HEK293 (cell line): ENCODE measurements around the gene COL15A1.

Source experiments
- CTCF ChIA-PET: fragments of 350-600 bp; formaldehyde crosslinking; extraction: SDS; loops from one replicate; lab custom pipeline; 2021; ENCODE audit warnings: antibody characterized with exemption; lab: Yijun Ruan, JAX
- POLR2A ChIA-PET: fragments of 300-600 bp; formaldehyde crosslinking; extraction: SDS; loops from one replicate; lab custom pipeline; 2020; ENCODE audit warnings: antibody characterized with exemption, inconsistent platforms; lab: Yijun Ruan, JAX
- H3K27ac ChIP-seq: fragments of 200-500 bp; sonication (Bioruptor generic); 2 replicates; pipeline ENCODE4 v1.5.1; 2014; ENCODE audit warnings: low read depth, low read length, control low read depth, inconsistent platforms; ENCODE audit errors: extremely low read depth
- H3K36me3 ChIP-seq, 2 experiments: fragments of 200-500 bp in 1 of 2; sonication (Bioruptor generic) in 1 of 2; 1 replicate in 1 of 2; 2 replicates in 1 of 2; pipeline ENCODE4 v1.5.1; 2014 to 2017; ENCODE audit warnings: inconsistent platforms in 2 of 2, low read length in 2 of 2; ENCODE audit not compliant: control insufficient read depth in 2 of 2, insufficient read depth in 1 of 2
- H3K4me1 ChIP-seq: fragments of 200-500 bp; sonication (Bioruptor generic); 2 replicates; pipeline ENCODE4 v1.5.1; 2014; ENCODE audit warnings: mild to moderate bottlenecking, low read length, inconsistent platforms; ENCODE audit not compliant: control insufficient read depth, insufficient read depth
- H3K4me3 ChIP-seq: 2 replicates; pipeline ENCODE4 v1.5.1; 2011; ENCODE audit warnings: low read depth, mild to moderate bottlenecking, control low read depth, low read length, moderate library complexity
- H3K9me3 ChIP-seq: fragments of 200-500 bp; sonication (Bioruptor generic); 2 replicates; pipeline ENCODE4 v1.5.1; 2014; ENCODE audit warnings: low read depth, low read length, inconsistent platforms; ENCODE audit not compliant: control insufficient read depth, insufficient read depth
- GLI4 ChIP-seq: fragments of 450-650 bp; formaldehyde crosslinking; IDR thresholded peaks from 2 replicates; pipeline ENCODE4 v1.5.1; 2016; ENCODE audit warnings: missing biosample characterization, missing genetic modification characterization
- HOXC10 ChIP-seq: sonication (generic); formaldehyde crosslinking; IDR thresholded peaks from 2 replicates; pipeline ENCODE4 v1.8.1; 2023; ENCODE audit warnings: mild to moderate bottlenecking, missing genetic modification reagents
- PRDM6 ChIP-seq: fragments of 450-650 bp; formaldehyde crosslinking; IDR thresholded peaks from 2 replicates; pipeline ENCODE4 v1.5.1; 2017; ENCODE audit warnings: missing biosample characterization, missing genetic modification characterization
- SP2 ChIP-seq: fragments of 450-650 bp; formaldehyde crosslinking; IDR thresholded peaks from 2 replicates; pipeline ENCODE4 v1.5.1; 2016; ENCODE audit warnings: missing biosample characterization, missing genetic modification characterization
- ZBTB20 ChIP-seq: fragments of 450-650 bp; formaldehyde crosslinking; IDR thresholded peaks from 2 replicates; pipeline ENCODE4 v1.5.1; 2016; ENCODE audit warnings: missing biosample characterization, missing genetic modification characterization
- ZBTB7A ChIP-seq: fragments of 450-650 bp; formaldehyde crosslinking; IDR thresholded peaks from 2 replicates; pipeline ENCODE4 v1.5.1; 2016; ENCODE audit warnings: low read depth, missing biosample characterization, missing genetic modification characterization
- ZIC2 ChIP-seq: fragments of 450-650 bp; formaldehyde crosslinking; IDR thresholded peaks from 2 replicates; pipeline ENCODE4 v1.5.1; 2016; ENCODE audit warnings: missing biosample characterization, missing genetic modification characterization
- ZNF121 ChIP-seq: fragments of 450-650 bp; formaldehyde crosslinking; IDR thresholded peaks from 2 replicates; pipeline ENCODE4 v1.5.1; 2016; ENCODE audit warnings: missing biosample characterization, missing genetic modification characterization
- ZNF140 ChIP-seq: fragments of 450-650 bp; formaldehyde crosslinking; IDR thresholded peaks from 2 replicates; pipeline ENCODE4 v1.5.1; 2016; ENCODE audit warnings: missing biosample characterization, missing genetic modification characterization
- ZNF16 ChIP-seq: fragments of 450-650 bp; formaldehyde crosslinking; IDR thresholded peaks from 2 replicates; pipeline ENCODE4 v1.5.1; 2016; ENCODE audit warnings: low read depth, missing biosample characterization, missing genetic modification characterization
- ZNF280C ChIP-seq: fragments of 450-650 bp; formaldehyde crosslinking; IDR thresholded peaks from 2 replicates; pipeline ENCODE4 v1.5.1; 2016; ENCODE audit warnings: missing biosample characterization, missing genetic modification characterization
- ZNF341 ChIP-seq: fragments of 450-650 bp; formaldehyde crosslinking; IDR thresholded peaks from 2 replicates; pipeline ENCODE4; 2016; ENCODE audit warnings: low read depth, missing biosample characterization, missing genetic modification characterization
- ZNF37A ChIP-seq: fragments of 450-650 bp; IDR thresholded peaks from 2 replicates; pipeline ENCODE4 v1.5.1; 2018; ENCODE audit warnings: missing biosample characterization, missing genetic modification characterization
- ZNF394 ChIP-seq: fragments of 450-650 bp; formaldehyde crosslinking; IDR thresholded peaks from 2 replicates; pipeline ENCODE4 v1.5.1; 2016; ENCODE audit warnings: missing biosample characterization, missing genetic modification characterization, mild to moderate bottlenecking, moderate library complexity, borderline replicate concordance
- ZNF530 ChIP-seq: fragments of 450-650 bp; formaldehyde crosslinking; IDR thresholded peaks from 2 replicates; pipeline ENCODE4 v1.5.1; 2016; ENCODE audit warnings: low read depth, missing biosample characterization, missing genetic modification characterization
- ZNF600 ChIP-seq: fragments of 450-650 bp; formaldehyde crosslinking; IDR thresholded peaks from 2 replicates; pipeline ENCODE4 v1.5.1; 2016; ENCODE audit warnings: missing biosample characterization, missing genetic modification characterization
- ZNF623 ChIP-seq: fragments of 450-650 bp; formaldehyde crosslinking; IDR thresholded peaks from 2 replicates; pipeline ENCODE4 v1.5.1; 2016; ENCODE audit warnings: missing biosample characterization, missing genetic modification characterization
- ZNF624 ChIP-seq: fragments of 450-650 bp; formaldehyde crosslinking; IDR thresholded peaks from 2 replicates; pipeline ENCODE4 v1.5.1; 2017; ENCODE audit warnings: missing biosample characterization, missing genetic modification characterization
- ZNF626 ChIP-seq: fragments of 450-650 bp; sonication (Bioruptor Pico); formaldehyde crosslinking; IDR thresholded peaks from 2 replicates; pipeline ENCODE4 v1.5.1; 2018; ENCODE audit warnings: missing biosample characterization, missing genetic modification characterization, inconsistent platforms
- ZNF707 ChIP-seq: fragments of 450-650 bp; formaldehyde crosslinking; IDR thresholded peaks from 2 replicates; pipeline ENCODE4 v1.5.1; 2016; ENCODE audit warnings: missing biosample characterization, missing genetic modification characterization

COL15A1 gene

GRCh38 chr9:99040251-99040900 lies 96.7 kb downstream of the COL15A1 start (continued):
- TF ChIP-seq ZNF280C (tag by site-specific recombination) (no peak), ZNF707 (tag by site-specific recombination) (no peak), ZIC2 (tag by site-specific recombination) (no peak), ZNF140 (no peak), ZNF626 (tag by site-specific recombination) (no peak), SP2 (tag by site-specific recombination) (no peak), ZNF341 (tag by site-specific recombination) (no peak), ZBTB20 (no peak)

GRCh38 chr9:99040911-99041582 lies 97.3 kb downstream of the COL15A1 start:
- TF ChIP-seq ZNF394 (tag by site-specific recombination) (no peak), GLI4 (tag by site-specific recombination) (no peak), ZNF600 (no peak)
- ChIA-PET CTCF (interaction anchor here (0.6 kb wide), 1 partner anchor 22 kb away, joined by 3 read pairs; no protein-coding TSS in a partner anchor), POLR2A (no interaction called here)
- Histone ChIP-seq H3K4me3 (no peak overlapping the region), H3K9me3 (no peaks in the 10 kb centered on the region), H3K27ac (no peak overlapping the region), H3K36me3 (no peaks in the 10 kb centered on the region), H3K4me1 (no peaks in the 10 kb centered on the region)

GRCh38 chr9:99041618-99042017 lies 97.9 kb downstream of the COL15A1 start:
- CTCF ChIA-PET, result no interaction called here
- no peak for TF ChIP-seq ZBTB7A (tag by site-specific recombination)
- TF ChIP-seq ZBTB20, result no peak
- TF ChIP-seq ZNF37A (tag by site-specific recombination), result no peak
- TF ChIP-seq ZNF121, result no peak
- TF ChIP-seq ZNF624 (tag by site-specific recombination), result no peak
- TF ChIP-seq ZNF16, result no peak
- no peak for TF ChIP-seq ZNF623 (tag by site-specific recombination)
- no peak for TF ChIP-seq HOXC10
- no peak for TF ChIP-seq ZNF707 (tag by site-specific recombination)
- TF ChIP-seq ZNF530, result no peak
- no peak for TF ChIP-seq PRDM6
- TF ChIP-seq, all 188 proteins: peak for 0
- Histone ChIP-seq H3K9me3 (no peaks in the 10 kb centered on the region), H3K4me3 (no peak overlapping the region), H3K36me3 (no peaks in the 10 kb centered on the region), H3K27ac (no peak overlapping the region), H3K4me1 (no peaks in the 10 kb centered on the region)
- POLR2A ChIA-PET, result no interaction called here
